Endodermal cell (in vitro differentiated cells): ENCODE measurements around the gene PCDHB4. TPM values are rescaled to one million over a fixed set of nuclear protein-coding genes. Genes with fewer than 3 reads are reported as not detected.
"Not testable (repeated sequence)": the region's sequence is repeated elsewhere in the genome, so short reads cannot be mapped to it uniquely, and the experiment has no call there.

ENCODE experiments used
- DNase-seq: peaks from one replicate; pipeline ENCODE4 v3.0.0-alpha.2; 2017
- H3K27ac ChIP-seq: 2 replicates; pipeline ENCODE4 v1.5.1; 2013; ENCODE audit warnings: mild to moderate bottlenecking, low read depth, low read length, moderate library complexity
- H3K27me3 ChIP-seq: 2 replicates; pipeline ENCODE4 v1.6.1; 2013; ENCODE audit warnings: mild to moderate bottlenecking, low read length, moderate library complexity; ENCODE audit not compliant: insufficient read depth, control insufficient read depth, poor library complexity, severe bottlenecking
- H3K36me3 ChIP-seq: 2 replicates; pipeline ENCODE4 v1.7.0; 2013; ENCODE audit warnings: mild to moderate bottlenecking, low read length, moderate library complexity; ENCODE audit not compliant: control insufficient read depth, insufficient read depth
- H3K4me1 ChIP-seq: one replicate; pipeline ENCODE4 v1.7.0; 2013; ENCODE audit warnings: low read length; ENCODE audit not compliant: control insufficient read depth, insufficient read depth
- H3K4me3 ChIP-seq: 2 replicates; pipeline ENCODE4 v1.5.1; 2013; ENCODE audit warnings: mild to moderate bottlenecking, low read length, moderate library complexity
- H3K9ac ChIP-seq: 2 replicates; pipeline ENCODE4 v1.6.1; 2013; ENCODE audit warnings: mild to moderate bottlenecking, low read length, moderate library complexity; ENCODE audit not compliant: poor library complexity, severe bottlenecking; ENCODE audit errors: extremely low read depth
- H3K9me3 ChIP-seq: 2 replicates; pipeline ENCODE4 v1.6.1; 2013; ENCODE audit warnings: mild to moderate bottlenecking, low read length, moderate library complexity; ENCODE audit not compliant: control insufficient read depth
- H3K27ac Mint-ChIP-seq: 2 replicates; pipeline ENCODE4 v1.8.0; 2020; ENCODE audit warnings: mixed read lengths
- H3K27me3 Mint-ChIP-seq: 2 replicates; pipeline ENCODE4 v1.8.0; 2021; ENCODE audit warnings: mild to moderate bottlenecking, mixed read lengths; ENCODE audit not compliant: insufficient read depth
- H3K36me3 Mint-ChIP-seq: 2 replicates; pipeline ENCODE4 v1.8.0; 2020; ENCODE audit warnings: low read depth, mixed read lengths
- H3K4me1 Mint-ChIP-seq: 2 replicates; pipeline ENCODE4 v1.8.0; 2020; ENCODE audit warnings: mixed read lengths
- H3K4me3 Mint-ChIP-seq: 2 replicates; pipeline ENCODE4 v1.8.0; 2020; ENCODE audit warnings: mild to moderate bottlenecking, moderate library complexity, mixed read lengths
- H3K9me3 Mint-ChIP-seq: 2 replicates; pipeline ENCODE4 v1.8.0; 2020; ENCODE audit warnings: mild to moderate bottlenecking, mixed read lengths
- WGBS, 2 experiments: methylation state at CpG; one replicate each; pipeline versions ENCODE4 v1.1.5 to v1.1.7; 2013; ENCODE audit warnings: missing lambda C conversion rate in 2 of 2, mixed read lengths in 1 of 2; ENCODE audit not compliant: insufficient coverage in 1 of 2, insufficient read length in 1 of 2; 5-methylcytosine and 5-hydroxymethylcytosine counted together
- total RNA-seq, 2 donors: library from RNA; stranded (reverse); fragmentation: NEBNext Ultra II Directional in 1 of 2; extraction: Animal tissue kit (Norgen Biotek cat#: 25700) in 1 of 2; gene quantifications; 2 replicates in 1 of 2; 3 replicates in 1 of 2; pipeline ENCODE4 v1.2.1, GENCODE V29; 2021
- TF ChIP-seq, protein P1 (sequence below): fragments of 200-600 bp; sonication (generic); conservative IDR thresholded peaks from 2 replicates; pipeline ENCODE4 v1.5.0; 2021; ENCODE audit warnings: antibody characterized with exemption, mild to moderate bottlenecking

Gene PCDHB4
- total RNA-seq, 2 donors from 2014 or later, result 1.7 to 3.3 TPM

- WGBS, 2 experiments, result 84 to 90% methylated on average over 20 to 21 of the region's 21 CpGs
- Histone ChIP-seq H3K4me3 (no peak overlapping the region), H3K27me3 (no peaks in the 10 kb centered on the region), H3K9ac (no peak overlapping the region), H3K27ac (no peak overlapping the region), H3K9me3 (peaks cover 3% of the 10 kb centered on the region), H3K4me1 (no peaks in the 10 kb centered on the region), H3K36me3 (no peaks in the 10 kb centered on the region)
- peak overlapping the region; percentile 61 for H3K4me3 Mint-ChIP-seq
- peaks cover 32% of the 10 kb centered on the region for H3K9me3 Mint-ChIP-seq
- DNase-seq, result peak; percentile 70
- H3K36me3 Mint-ChIP-seq, result peaks cover 30% of the 10 kb centered on the region
- H3K4me1 Mint-ChIP-seq, result no peaks in the 10 kb centered on the region
- TF ChIP-seq, protein P1, sequence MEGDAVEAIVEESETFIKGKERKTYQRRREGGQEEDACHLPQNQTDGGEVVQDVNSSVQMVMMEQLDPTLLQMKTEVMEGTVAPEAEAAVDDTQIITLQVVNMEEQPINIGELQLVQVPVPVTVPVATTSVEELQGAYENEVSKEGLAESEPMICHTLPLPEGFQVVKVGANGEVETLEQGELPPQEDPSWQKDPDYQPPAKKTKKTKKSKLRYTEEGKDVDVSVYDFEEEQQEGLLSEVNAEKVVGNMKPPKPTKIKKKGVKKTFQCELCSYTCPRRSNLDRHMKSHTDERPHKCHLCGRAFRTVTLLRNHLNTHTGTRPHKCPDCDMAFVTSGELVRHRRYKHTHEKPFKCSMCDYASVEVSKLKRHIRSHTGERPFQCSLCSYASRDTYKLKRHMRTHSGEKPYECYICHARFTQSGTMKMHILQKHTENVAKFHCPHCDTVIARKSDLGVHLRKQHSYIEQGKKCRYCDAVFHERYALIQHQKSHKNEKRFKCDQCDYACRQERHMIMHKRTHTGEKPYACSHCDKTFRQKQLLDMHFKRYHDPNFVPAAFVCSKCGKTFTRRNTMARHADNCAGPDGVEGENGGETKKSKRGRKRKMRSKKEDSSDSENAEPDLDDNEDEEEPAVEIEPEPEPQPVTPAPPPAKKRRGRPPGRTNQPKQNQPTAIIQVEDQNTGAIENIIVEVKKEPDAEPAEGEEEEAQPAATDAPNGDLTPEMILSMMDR, result peak; percentile 76
- peak overlapping the region; percentile 30 for H3K27ac Mint-ChIP-seq
- H3K27me3 Mint-ChIP-seq, result peaks cover 3% of the 10 kb centered on the region
Observed at GRCh38 chr5:141155540-141156374, 34.1 kb downstream of the PCDHB4 start.

- H3K9me3 Mint-ChIP-seq, result peaks cover 21% of the 10 kb centered on the region
- not testable (repeated sequence) for DNase-seq, H3K4me1 Mint-ChIP-seq
Observed at GRCh38 chr5:141157356-141157755, 35.7 kb downstream of the PCDHB4 start.

GRCh38 chr5:141157901-141158300 is 36.3 kb downstream of the PCDHB4 start:
- not testable (repeated sequence) for H3K4me3 Mint-ChIP-seq, DNase-seq, H3K9me3 ChIP-seq, H3K36me3 ChIP-seq, H3K4me1 ChIP-seq, H3K4me1 Mint-ChIP-seq, H3K4me3 ChIP-seq, H3K27me3 Mint-ChIP-seq, H3K27me3 ChIP-seq, H3K27ac Mint-ChIP-seq, H3K9ac ChIP-seq, H3K27ac ChIP-seq
- Mint-ChIP-seq H3K9me3 (peaks cover 20% of the 10 kb centered on the region), H3K36me3 (peaks cover 17% of the 10 kb centered on the region)
- WGBS, 2 experiments, result 91 to 95% methylated on average over 7 to 22 of the region's 28 CpGs

More at GRCh38 chr5:141157356-141157755, 35.7 kb downstream of the PCDHB4 start:
- H3K9ac ChIP-seq, H3K27ac ChIP-seq, H3K27me3 Mint-ChIP-seq, H3K4me3 Mint-ChIP-seq, H3K27me3 ChIP-seq, H3K27ac Mint-ChIP-seq, H3K4me3 ChIP-seq, H3K36me3 ChIP-seq, H3K4me1 ChIP-seq, H3K9me3 ChIP-seq: not testable (repeated sequence)
- WGBS, 2 experiments, result 60 to 96% methylated on average over 1 to 29 of the region's 38 CpGs
- H3K36me3 Mint-ChIP-seq, result peaks cover 19% of the 10 kb centered on the region

GRCh38 chr5:141172381-141173204 is 51.0 kb downstream of the PCDHB4 start, which contains the start of gene PCDHB7:
PCDHB7 (plus strand) TSS chr5:141172644; CDS start chr5:141172836, 192 bp downstream.
- no peaks in the 10 kb centered on the region for H3K27me3 Mint-ChIP-seq
- H3K9me3 ChIP-seq, result peaks cover 9% of the 10 kb centered on the region
- no peak within 1 kb of the TSS for H3K9ac ChIP-seq
- H3K36me3 ChIP-seq, result no peaks in the 10 kb centered on the region
- H3K4me3 ChIP-seq, result no peak within 1 kb of the TSS
- H3K4me3 Mint-ChIP-seq, result no peak within 1 kb of the TSS
- no peaks in the 10 kb centered on the region for H3K4me1 ChIP-seq
- no peak within 1 kb of the TSS for H3K27ac ChIP-seq
- TF ChIP-seq, protein P1, result peak; percentile 89
- H3K4me1 Mint-ChIP-seq, result no peaks in the 10 kb centered on the region
- peak; percentile 82 for DNase-seq
- H3K36me3 Mint-ChIP-seq, result no peaks in the 10 kb centered on the region
- no peaks in the 10 kb centered on the region for H3K27me3 ChIP-seq
- WGBS, 2 experiments, result 75 to 81% methylated on average over 17 to 20 of the region's 20 CpGs
- no peak within 1 kb of the TSS for H3K27ac Mint-ChIP-seq
- H3K9me3 Mint-ChIP-seq, result peaks cover 22% of the 10 kb centered on the region

GRCh38 chr5:141174291-141175104 is 52.9 kb downstream of the PCDHB4 start:
- DNase-seq, result not testable (repeated sequence)
- WGBS, 2 experiments, result 93 to 96% methylated on average over 32 to 70 of the region's 79 CpGs

More at GRCh38 chr5:141174291-141175104, 52.9 kb downstream of the PCDHB4 start:
- H3K27ac ChIP-seq, H3K27me3 Mint-ChIP-seq, H3K36me3 ChIP-seq, H3K27ac Mint-ChIP-seq, H3K4me3 Mint-ChIP-seq, H3K4me1 Mint-ChIP-seq, H3K4me3 ChIP-seq, H3K9ac ChIP-seq, H3K27me3 ChIP-seq, H3K36me3 Mint-ChIP-seq, H3K4me1 ChIP-seq: not testable (repeated sequence)
- H3K9me3 Mint-ChIP-seq, result peaks cover 22% of the 10 kb centered on the region
- H3K9me3 ChIP-seq, result peaks cover 13% of the 10 kb centered on the region
